Right lobe of liver (tissue), 4 donors: ENCODE measurements around the gene NTN5.
"Not testable (repeated sequence)": the region's sequence is repeated elsewhere in the genome, so short reads cannot be mapped to it uniquely, and the experiment has no call there.

Experiments used
- POLR2A ChIP-seq: fragments of 450-650 bp; IDR thresholded peaks from one replicate; pipeline ENCODE4 v1.6.1; 2017; ENCODE audit warnings: antibody characterized with exemption, mild to moderate bottlenecking
- TF ChIP-seq, protein P1 (sequence below), 4 donors: fragments of 200-600 bp in 3 of 4; fragments of 450-650 bp in 1 of 4; IDR thresholded peaks; one replicate each; pipeline versions ENCODE4 v1.5.1 to v1.8.0; 2016 to 2022; ENCODE audit warnings: antibody characterized with exemption in 4 of 4, mild to moderate bottlenecking in 2 of 4
- donor health status: DM: no; HTN: no; CAD: no.
- donor health status: DM: no; HTN: no; CAD: no.
- donor health status: DM: no; HTN: yes; CAD: no.

GRCh38 chr19:48693629-48694028, 20.8 kb upstream of the NTN5 start:
- TF ChIP-seq, protein P1, sequence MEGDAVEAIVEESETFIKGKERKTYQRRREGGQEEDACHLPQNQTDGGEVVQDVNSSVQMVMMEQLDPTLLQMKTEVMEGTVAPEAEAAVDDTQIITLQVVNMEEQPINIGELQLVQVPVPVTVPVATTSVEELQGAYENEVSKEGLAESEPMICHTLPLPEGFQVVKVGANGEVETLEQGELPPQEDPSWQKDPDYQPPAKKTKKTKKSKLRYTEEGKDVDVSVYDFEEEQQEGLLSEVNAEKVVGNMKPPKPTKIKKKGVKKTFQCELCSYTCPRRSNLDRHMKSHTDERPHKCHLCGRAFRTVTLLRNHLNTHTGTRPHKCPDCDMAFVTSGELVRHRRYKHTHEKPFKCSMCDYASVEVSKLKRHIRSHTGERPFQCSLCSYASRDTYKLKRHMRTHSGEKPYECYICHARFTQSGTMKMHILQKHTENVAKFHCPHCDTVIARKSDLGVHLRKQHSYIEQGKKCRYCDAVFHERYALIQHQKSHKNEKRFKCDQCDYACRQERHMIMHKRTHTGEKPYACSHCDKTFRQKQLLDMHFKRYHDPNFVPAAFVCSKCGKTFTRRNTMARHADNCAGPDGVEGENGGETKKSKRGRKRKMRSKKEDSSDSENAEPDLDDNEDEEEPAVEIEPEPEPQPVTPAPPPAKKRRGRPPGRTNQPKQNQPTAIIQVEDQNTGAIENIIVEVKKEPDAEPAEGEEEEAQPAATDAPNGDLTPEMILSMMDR (IDR thresholded peaks at IDR 0.05), result not testable (repeated sequence)
- TF ChIP-seq POLR2A, result not testable (repeated sequence)
